HepG2 (cell line): ENCODE measurements around the gene SLC39A1. TPM values are rescaled to one million over a fixed set of nuclear protein-coding genes. Genes with fewer than 3 reads are reported as not detected.
A peak's percentile ranks its signal among the peaks of the same experiment; 100 is the strongest.

ENCODE experiments used
- FIP1L1 ChIP-seq: fragments of 200-400 bp; formaldehyde crosslinking; IDR thresholded peaks from 2 replicates; pipeline ENCODE4 v1.6.1; 2018; ENCODE audit warnings: low read depth, mild to moderate bottlenecking, low read length, moderate library complexity, borderline replicate concordance; ENCODE audit not compliant: insufficient read depth
- FOXK1 ChIP-seq: sonication (generic); formaldehyde crosslinking; IDR thresholded peaks from 2 replicates; pipeline ENCODE4 v1.4.0; 2020; ENCODE audit warnings: low read depth, missing genetic modification reagents, borderline replicate concordance
- HDAC1 ChIP-seq: sonication (generic); formaldehyde crosslinking; IDR thresholded peaks from 2 replicates; pipeline ENCODE4 v1.5.1; 2020; ENCODE audit warnings: mild to moderate bottlenecking, missing genetic modification reagents
- HIVEP1 ChIP-seq: sonication (generic); formaldehyde crosslinking; IDR thresholded peaks from 2 replicates; pipeline ENCODE4 v1.4.0; 2020; ENCODE audit warnings: mild to moderate bottlenecking, missing genetic modification reagents
- HNRNPL ChIP-seq: fragments of 200-400 bp; formaldehyde crosslinking; IDR thresholded peaks from 2 replicates; pipeline ENCODE4 v1.6.1; 2017; ENCODE audit warnings: mild to moderate bottlenecking, low read depth, low read length
- JARID2 ChIP-seq: sonication (generic); formaldehyde crosslinking; IDR thresholded peaks from 2 replicates; pipeline ENCODE4 v1.8.1; 2023; ENCODE audit warnings: missing genetic modification reagents, inconsistent platforms; ENCODE audit not compliant: insufficient replicate concordance
- NFKB2 ChIP-seq: sonication (generic); formaldehyde crosslinking; IDR thresholded peaks from 2 replicates; pipeline ENCODE4 v1.4.0; 2020; ENCODE audit warnings: missing genetic modification reagents, borderline replicate concordance
- PPARG ChIP-seq: conservative IDR thresholded peaks from 2 replicates; pipeline ENCODE4 v1.6.1; 2016; ENCODE audit warnings: missing biosample characterization, missing genetic modification reagents
- ZC3H13 ChIP-seq: sonication (generic); formaldehyde crosslinking; IDR thresholded peaks from 2 replicates; pipeline ENCODE4 v1.8.1; 2023; ENCODE audit warnings: mild to moderate bottlenecking, missing genetic modification reagents, moderate library complexity
- ZKSCAN1 ChIP-seq: fragments of 150-350 bp; IDR thresholded peaks from 2 replicates; pipeline ENCODE4 v1.6.1; 2014; ENCODE audit warnings: low read length
- ZNF225 ChIP-seq: sonication (generic); formaldehyde crosslinking; IDR thresholded peaks from 2 replicates; pipeline ENCODE4 v1.4.0; 2020; ENCODE audit warnings: mild to moderate bottlenecking, missing genetic modification reagents
- ZNF253 ChIP-seq: sonication (generic); formaldehyde crosslinking; IDR thresholded peaks from 2 replicates; pipeline ENCODE4 v1.8.0; 2022; ENCODE audit warnings: mild to moderate bottlenecking, missing genetic modification reagents, borderline replicate concordance
- ZNF382 ChIP-seq: sonication (generic); formaldehyde crosslinking; IDR thresholded peaks from 2 replicates; pipeline ENCODE4 v1.5.0; 2020; ENCODE audit warnings: missing genetic modification reagents, mild to moderate bottlenecking, borderline replicate concordance
- ZNF572 ChIP-seq: sonication (generic); formaldehyde crosslinking; IDR thresholded peaks from 2 replicates; pipeline ENCODE4 v1.5.1; 2020; ENCODE audit warnings: mild to moderate bottlenecking, missing genetic modification reagents
- ZNF589 ChIP-seq: sonication (generic); formaldehyde crosslinking; conservative IDR thresholded peaks from 2 replicates; pipeline ENCODE4 v1.8.0; 2022; ENCODE audit warnings: mild to moderate bottlenecking, moderate library complexity, missing genetic modification reagents
- ZNF629 ChIP-seq: sonication (generic); formaldehyde crosslinking; conservative IDR thresholded peaks from 2 replicates; pipeline ENCODE4 v1.5.0; 2020; ENCODE audit warnings: missing genetic modification reagents
- polyA plus RNA-seq, 8 experiments: library from polyadenylated mRNA; depleted of rRNA in 3 of 8; stranded (reverse) in 7 of 8; unstranded in 1 of 8; fragments of >200 nt; fragmentation: Illumina TruSeq in 4 of 8; extraction: Trizol in 4 of 8; gene quantifications; 2 replicates each; pipeline versions ENCODE4 v1.2.1 to v1.2.3, GENCODE V29; 2011 to 2016; ENCODE audit warnings: low read depth in 4 of 8, missing spikeins in 1 of 8, mixed read lengths in 1 of 8; ENCODE audit not compliant: insufficient read depth in 1 of 8
- total RNA-seq, 5 experiments: library from RNA; depleted of rRNA; stranded (reverse); fragments of >200 nt; fragmentation: Illumina TruSeq; extraction: Trizol; gene quantifications; 2 replicates each; pipeline ENCODE4 v1.2.3, GENCODE V29; 2016; ENCODE audit warnings: low read depth in 1 of 5
- TF ChIP-seq, protein P1 (sequence below): sonication (generic); formaldehyde crosslinking; IDR thresholded peaks from 2 replicates; pipeline ENCODE4 v1.9.0; 2021; ENCODE audit warnings: missing genetic modification reagents, mild to moderate bottlenecking, borderline replicate concordance
- TF ChIP-seq, protein P2 (sequence below): sonication (generic); formaldehyde crosslinking; IDR thresholded peaks from 2 replicates; pipeline ENCODE4 v1.8.1; 2023; ENCODE audit warnings: mild to moderate bottlenecking, missing genetic modification reagents
- TF ChIP-seq, protein P3 (sequence below), 2 experiments: sonication (generic) in 1 of 2; formaldehyde crosslinking in 1 of 2; IDR thresholded peaks; 2 replicates each; pipeline versions ENCODE4 v1.4.0 to v1.6.1; 2018 to 2020; ENCODE audit warnings: missing genetic modification reagents in 2 of 2, borderline replicate concordance in 1 of 2, low read depth in 1 of 2, mild to moderate bottlenecking in 1 of 2, missing biosample characterization in 1 of 2

SLC39A1 gene
- total and polyA plus RNA-seq, 2 of the 13 experiments (the other 11 are each of a cell fraction or from before 2014, with no cell fraction given): 71.2 to 78.4 TPM

DNA sequence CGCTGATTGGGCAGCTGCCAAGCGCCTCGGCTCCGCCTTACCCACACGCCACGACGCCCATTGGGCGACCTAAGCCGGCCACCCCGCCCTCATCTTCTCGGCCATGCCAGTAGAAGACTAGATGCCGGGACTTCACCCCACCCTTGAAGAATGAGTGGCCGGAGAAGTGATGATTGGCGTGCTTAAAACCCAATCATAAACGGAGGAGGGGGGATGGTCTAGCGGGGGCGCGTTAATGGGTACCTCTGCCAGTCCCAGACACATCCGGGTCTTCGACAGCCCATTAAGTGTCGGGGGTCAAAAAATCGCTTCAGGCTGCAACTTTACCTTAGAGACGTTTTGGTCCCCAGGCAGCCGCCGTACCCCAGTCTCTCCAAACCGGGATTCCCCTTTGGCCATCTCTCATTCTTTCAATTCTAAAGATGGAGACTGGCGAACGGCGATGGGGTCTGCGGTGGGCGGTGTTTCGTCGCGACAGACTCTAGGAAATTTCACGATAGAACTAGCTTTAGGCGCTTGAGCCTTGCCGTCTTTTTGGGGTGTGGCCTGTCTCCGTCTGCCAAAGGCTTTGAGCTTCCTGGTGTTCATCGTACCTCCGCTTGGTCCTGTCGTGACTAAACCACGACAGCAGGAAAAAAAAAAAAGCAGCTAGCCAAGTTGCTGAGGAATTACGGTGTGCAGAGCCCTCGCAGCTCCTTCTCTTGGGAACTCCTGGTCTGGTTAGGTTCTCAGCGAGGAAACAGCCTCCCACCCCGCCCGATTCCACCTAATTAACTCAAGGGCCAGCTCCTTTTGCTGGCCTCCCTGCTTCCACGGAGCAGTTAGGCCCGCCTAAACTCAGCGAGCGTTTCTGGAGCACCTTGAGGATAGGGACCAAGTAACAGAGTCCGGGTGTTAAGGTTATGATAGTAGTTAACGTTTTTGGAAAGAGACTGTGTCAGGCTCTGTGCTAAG is 40.1 kb downstream of the SLC39A1 start, which contains the start of gene GATAD2B (continued):
- peak; percentile 71; the same call in 1 of the 2 replicates for TF ChIP-seq FOXK1 (CRISPR knock-in tag)
- no peak for TF ChIP-seq ZNF629 (CRISPR knock-in tag)
- TF ChIP-seq HIVEP1: peak; percentile 80; the same call in 1 of the 2 replicates
- no peak for TF ChIP-seq ZNF589 (CRISPR knock-in tag)
- 0 out of 2 replicates have a peak, but pooled peaks have one; percentile 43 for TF ChIP-seq PPARG (CRISPR knock-in tag)
- no peak for TF ChIP-seq JARID2 (CRISPR knock-in tag)
- no peak for TF ChIP-seq ZNF572 (CRISPR knock-in tag)
- TF ChIP-seq, protein P1, sequence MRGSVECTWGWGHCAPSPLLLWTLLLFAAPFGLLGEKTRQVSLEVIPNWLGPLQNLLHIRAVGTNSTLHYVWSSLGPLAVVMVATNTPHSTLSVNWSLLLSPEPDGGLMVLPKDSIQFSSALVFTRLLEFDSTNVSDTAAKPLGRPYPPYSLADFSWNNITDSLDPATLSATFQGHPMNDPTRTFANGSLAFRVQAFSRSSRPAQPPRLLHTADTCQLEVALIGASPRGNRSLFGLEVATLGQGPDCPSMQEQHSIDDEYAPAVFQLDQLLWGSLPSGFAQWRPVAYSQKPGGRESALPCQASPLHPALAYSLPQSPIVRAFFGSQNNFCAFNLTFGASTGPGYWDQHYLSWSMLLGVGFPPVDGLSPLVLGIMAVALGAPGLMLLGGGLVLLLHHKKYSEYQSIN (CRISPR knock-in tag): no peak
- no peak for TF ChIP-seq ZNF382
- peak; percentile 51; the same call in 1 of the 2 replicates for TF ChIP-seq NFKB2
- no peak for TF ChIP-seq ZC3H13 (CRISPR knock-in tag)
- peak; percentile 69 for TF ChIP-seq HDAC1 (CRISPR knock-in tag)
- TF ChIP-seq ZNF225 (CRISPR knock-in tag): no peak
- TF ChIP-seq, protein P2, sequence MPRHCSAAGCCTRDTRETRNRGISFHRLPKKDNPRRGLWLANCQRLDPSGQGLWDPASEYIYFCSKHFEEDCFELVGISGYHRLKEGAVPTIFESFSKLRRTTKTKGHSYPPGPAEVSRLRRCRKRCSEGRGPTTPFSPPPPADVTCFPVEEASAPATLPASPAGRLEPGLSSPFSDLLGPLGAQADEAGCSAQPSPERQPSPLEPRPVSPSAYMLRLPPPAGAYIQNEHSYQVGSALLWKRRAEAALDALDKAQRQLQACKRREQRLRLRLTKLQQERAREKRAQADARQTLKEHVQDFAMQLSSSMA (CRISPR knock-in tag): peak; percentile 67; the same call in 1 of the 2 replicates
- no peak for TF ChIP-seq ZNF253 (CRISPR knock-in tag)
- TF ChIP-seq ZKSCAN1: no peak
- TF ChIP-seq HNRNPL: 0 out of 2 replicates have a peak, but pooled peaks have one; percentile 62
- TF ChIP-seq FIP1L1: no peak
- TF ChIP-seq, protein P3, sequence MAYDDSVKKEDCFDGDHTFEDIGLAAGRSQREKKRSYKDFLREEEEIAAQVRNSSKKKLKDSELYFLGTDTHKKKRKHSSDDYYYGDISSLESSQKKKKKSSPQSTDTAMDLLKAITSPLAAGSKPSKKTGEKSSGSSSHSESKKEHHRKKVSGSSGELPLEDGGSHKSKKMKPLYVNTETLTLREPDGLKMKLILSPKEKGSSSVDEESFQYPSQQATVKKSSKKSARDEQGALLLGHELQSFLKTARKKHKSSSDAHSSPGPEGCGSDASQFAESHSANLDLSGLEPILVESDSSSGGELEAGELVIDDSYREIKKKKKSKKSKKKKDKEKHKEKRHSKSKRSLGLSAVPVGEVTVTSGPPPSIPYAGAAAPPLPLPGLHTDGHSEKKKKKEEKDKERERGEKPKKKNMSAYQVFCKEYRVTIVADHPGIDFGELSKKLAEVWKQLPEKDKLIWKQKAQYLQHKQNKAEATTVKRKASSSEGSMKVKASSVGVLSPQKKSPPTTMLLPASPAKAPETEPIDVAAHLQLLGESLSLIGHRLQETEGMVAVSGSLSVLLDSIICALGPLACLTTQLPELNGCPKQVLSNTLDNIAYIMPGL (CRISPR knock-in tag; IDR thresholded peaks at IDR 0.05; ENCODE audit: borderline replicate concordance in 1 of 2, low read depth in 1 of 2): peak in 1 of 2 experiments; percentile 32; a peak in 1 of 4 replicates
